ENCODE data around the gene SLC28A1. TPM values are rescaled to one million over a fixed set of nuclear protein-coding genes. Genes with fewer than 3 reads are reported as not detected.
"Not testable (repeated sequence)": the region's sequence is repeated elsewhere in the genome, so short reads cannot be mapped to it uniquely, and the experiment has no call there.

Gene SLC28A1
- total and polyA plus RNA-seq, 2 experiments from 2014 or later = 0.24 to 0.45 TPM

- no peak overlapping the region for H3K4me3 ChIP-seq
- no peaks in the 10 kb centered on the region for H3K4me1 ChIP-seq (ENCODE audit: low read depth)
- no peak overlapping the region for H3K27ac ChIP-seq
- no peaks in the 10 kb centered on the region for H3K9me3 ChIP-seq (ENCODE audit: low read depth)
- TF ChIP-seq, protein P1, sequence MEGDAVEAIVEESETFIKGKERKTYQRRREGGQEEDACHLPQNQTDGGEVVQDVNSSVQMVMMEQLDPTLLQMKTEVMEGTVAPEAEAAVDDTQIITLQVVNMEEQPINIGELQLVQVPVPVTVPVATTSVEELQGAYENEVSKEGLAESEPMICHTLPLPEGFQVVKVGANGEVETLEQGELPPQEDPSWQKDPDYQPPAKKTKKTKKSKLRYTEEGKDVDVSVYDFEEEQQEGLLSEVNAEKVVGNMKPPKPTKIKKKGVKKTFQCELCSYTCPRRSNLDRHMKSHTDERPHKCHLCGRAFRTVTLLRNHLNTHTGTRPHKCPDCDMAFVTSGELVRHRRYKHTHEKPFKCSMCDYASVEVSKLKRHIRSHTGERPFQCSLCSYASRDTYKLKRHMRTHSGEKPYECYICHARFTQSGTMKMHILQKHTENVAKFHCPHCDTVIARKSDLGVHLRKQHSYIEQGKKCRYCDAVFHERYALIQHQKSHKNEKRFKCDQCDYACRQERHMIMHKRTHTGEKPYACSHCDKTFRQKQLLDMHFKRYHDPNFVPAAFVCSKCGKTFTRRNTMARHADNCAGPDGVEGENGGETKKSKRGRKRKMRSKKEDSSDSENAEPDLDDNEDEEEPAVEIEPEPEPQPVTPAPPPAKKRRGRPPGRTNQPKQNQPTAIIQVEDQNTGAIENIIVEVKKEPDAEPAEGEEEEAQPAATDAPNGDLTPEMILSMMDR (IDR thresholded peaks at IDR 0.05; ENCODE audit: low read depth, low read length) = no peak
- H3K27me3 ChIP-seq = no peaks in the 10 kb centered on the region
- no peaks in the 10 kb centered on the region for H3K36me3 ChIP-seq
- DNase-seq (ENCODE audit: low read depth in 1 of 2, low spot score in 1 of 2) = no peak
Measured at GRCh38 chr15:84922530-84922929, 38.1 kb downstream of the SLC28A1 start.

DNA sequence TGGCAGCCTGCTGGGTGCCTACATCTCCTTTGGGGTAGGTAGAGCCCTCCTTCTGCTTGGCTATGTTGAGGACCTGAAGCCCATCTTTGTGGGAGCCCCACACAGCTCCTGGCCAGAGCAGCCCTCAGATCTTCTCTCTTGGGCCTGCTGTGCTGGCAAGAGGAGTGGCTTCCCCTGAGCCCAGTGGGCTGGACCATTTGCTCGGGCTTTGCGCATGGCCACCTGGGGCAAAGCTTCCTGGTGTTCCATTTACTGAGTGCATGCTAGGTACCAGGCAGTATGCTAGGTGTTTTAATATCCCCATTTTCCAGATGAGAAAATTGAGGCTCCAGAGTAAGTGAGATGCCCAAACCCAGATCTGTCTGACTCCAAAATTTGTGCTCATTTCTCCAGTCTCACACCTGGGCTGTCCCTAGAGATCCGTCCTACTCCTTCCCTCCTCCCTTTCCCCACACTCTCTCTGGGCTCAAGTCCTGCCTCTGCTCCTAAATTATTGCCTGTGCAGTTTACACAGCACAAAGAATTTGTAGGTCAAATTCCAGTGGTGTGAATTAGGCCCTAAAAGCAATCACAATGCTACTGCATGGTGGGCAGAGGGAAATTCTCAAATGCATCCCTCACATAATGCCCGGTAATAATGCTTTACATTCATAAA, 39.7 kb downstream of the SLC28A1 start:
- Histone ChIP-seq H3K4me1 (ENCODE audit: low read depth) (no peaks in the 10 kb centered on the region), H3K4me3 (no peak overlapping the region), H3K27ac (no peak overlapping the region), H3K27me3 (no peaks in the 10 kb centered on the region), H3K9me3 (ENCODE audit: low read depth) (no peaks in the 10 kb centered on the region), H3K36me3 (no peaks in the 10 kb centered on the region)
- no peak for DNase-seq (ENCODE audit: low read depth in 1 of 2, low spot score in 1 of 2)
- TF ChIP-seq, protein P1 (IDR thresholded peaks at IDR 0.05; ENCODE audit: low read depth, low read length) = no peak

DNA sequence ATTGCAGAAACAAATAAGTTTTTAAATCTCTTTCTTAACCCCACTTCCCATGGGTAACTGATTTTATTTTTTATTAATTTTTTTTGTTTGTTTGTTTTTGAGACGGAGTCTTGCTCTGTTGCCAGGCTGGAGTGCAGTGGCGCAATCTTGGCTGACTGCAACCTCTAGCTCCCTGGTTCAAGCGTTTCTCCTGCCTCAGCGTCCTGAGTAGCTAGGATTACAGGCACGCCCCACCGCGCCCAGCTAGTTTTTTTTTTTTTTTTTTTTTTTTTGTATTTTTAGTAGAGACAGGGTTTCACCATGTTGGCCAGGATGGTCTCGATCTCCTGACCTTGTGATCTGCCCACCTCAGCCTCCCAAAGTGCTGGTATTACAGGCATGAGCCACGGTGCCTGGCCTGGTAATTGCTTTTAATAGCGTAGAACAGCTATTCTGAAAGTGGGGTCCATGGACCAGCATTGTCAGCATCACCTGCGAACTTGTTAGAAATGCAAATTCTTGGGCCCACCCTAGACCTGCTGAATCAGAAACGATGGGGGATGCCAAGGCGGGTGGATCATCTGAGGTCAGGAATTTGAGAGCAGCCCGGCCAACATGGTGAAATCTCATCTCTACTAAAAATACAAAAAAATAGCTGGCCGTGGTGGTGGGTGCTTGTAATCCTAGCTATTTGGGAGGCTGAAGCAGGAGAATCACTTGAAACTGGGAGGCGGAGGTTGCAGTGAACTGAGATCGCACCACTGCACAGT, 40.5 kb downstream of the SLC28A1 start:
- not testable (repeated sequence) for H3K27ac ChIP-seq; H3K9me3 ChIP-seq (ENCODE audit: low read depth); H3K27me3 ChIP-seq; H3K4me3 ChIP-seq; H3K36me3 ChIP-seq; H3K4me1 ChIP-seq (ENCODE audit: low read depth)
- DNase-seq (ENCODE audit: low read depth in 1 of 2, low spot score in 1 of 2) = peak in 1 of 2 donors; percentile 46

- H3K27ac ChIP-seq = no peak overlapping the region
- H3K4me3 ChIP-seq = no peak overlapping the region
- no peaks in the 10 kb centered on the region for H3K36me3 ChIP-seq
- no peaks in the 10 kb centered on the region for H3K4me1 ChIP-seq (ENCODE audit: low read depth)
- TF ChIP-seq, protein P1 (IDR thresholded peaks at IDR 0.05; ENCODE audit: low read depth, low read length) = no peak
- no peaks in the 10 kb centered on the region for H3K27me3 ChIP-seq
- no peak for DNase-seq (ENCODE audit: low read depth in 1 of 2, low spot score in 1 of 2)
- no peaks in the 10 kb centered on the region for H3K9me3 ChIP-seq (ENCODE audit: low read depth)
Measured at GRCh38 chr15:84925906-84926305, 41.4 kb downstream of the SLC28A1 start.

DNA sequence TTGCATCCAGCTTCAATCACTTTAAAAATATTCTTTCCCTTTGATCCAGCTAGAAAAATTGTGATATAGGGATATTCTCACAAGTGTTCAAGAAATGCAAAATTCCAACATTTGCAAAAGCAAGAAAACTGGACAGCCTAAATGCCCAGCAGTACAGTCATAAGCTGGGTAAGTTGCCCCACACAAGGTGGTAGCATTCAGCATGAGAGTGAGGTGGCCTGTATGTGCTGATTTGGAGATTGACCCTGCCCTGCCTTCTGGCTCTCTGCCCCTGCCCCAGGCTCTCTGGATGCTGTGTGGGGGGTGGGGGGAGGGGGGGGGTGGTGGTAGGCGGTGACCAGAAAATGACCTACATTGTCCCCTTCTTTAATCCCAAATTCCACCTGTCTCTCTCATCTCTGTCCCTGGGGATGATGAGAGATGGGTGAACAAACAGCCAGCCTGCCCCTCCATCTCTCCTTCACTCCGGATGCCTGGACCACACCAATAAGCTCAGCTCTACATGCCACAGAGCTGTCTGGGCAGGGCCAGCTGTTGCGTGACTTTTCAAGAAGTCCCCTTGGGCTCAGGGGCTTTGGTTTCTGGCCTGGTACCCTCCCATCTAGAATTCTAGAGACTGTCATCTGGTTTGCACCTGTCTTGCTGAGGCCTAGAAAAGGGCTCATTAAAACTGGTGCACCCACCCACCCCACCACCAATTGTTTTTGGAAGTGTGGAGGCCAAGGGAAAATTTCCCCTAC, 42.2 kb downstream of the SLC28A1 start:
- Histone ChIP-seq H3K36me3 (no peaks in the 10 kb centered on the region), H3K27me3 (no peaks in the 10 kb centered on the region), H3K9me3 (ENCODE audit: low read depth) (no peaks in the 10 kb centered on the region), H3K4me3 (no peak overlapping the region), H3K27ac (no peak overlapping the region), H3K4me1 (ENCODE audit: low read depth) (no peaks in the 10 kb centered on the region)
- TF ChIP-seq, protein P1 (IDR thresholded peaks at IDR 0.05; ENCODE audit: low read depth, low read length) = no peak
- DNase-seq (ENCODE audit: low read depth in 1 of 2, low spot score in 1 of 2) = no peak

GRCh38 chr15:84928843-84929168, 44.3 kb downstream of the SLC28A1 start:
- H3K27ac ChIP-seq = no peak overlapping the region
- H3K36me3 ChIP-seq = no peaks in the 10 kb centered on the region
- no peak overlapping the region for H3K4me3 ChIP-seq
- H3K27me3 ChIP-seq = no peaks in the 10 kb centered on the region
- TF ChIP-seq, protein P1 (IDR thresholded peaks at IDR 0.05; ENCODE audit: low read depth, low read length) = no peak
- no peak for DNase-seq (ENCODE audit: low read depth in 1 of 2, low spot score in 1 of 2)
- H3K4me1 ChIP-seq (ENCODE audit: low read depth) = no peaks in the 10 kb centered on the region
- no peaks in the 10 kb centered on the region for H3K9me3 ChIP-seq (ENCODE audit: low read depth)

All from cardiac muscle cell (in vitro differentiated cells and primary cell).